Uterus (tissue), 2 donors: Measurements from ENCODE around the gene PAMR1.

Experiments used
- POLR2A ChIP-seq, 2 donors: fragments of 450-650 bp; IDR thresholded peaks; one replicate each; pipeline ENCODE4 v1.6.1; 2016; ENCODE audit warnings: antibody characterized with exemption in 2 of 2, mild to moderate bottlenecking in 1 of 2, moderate library complexity in 1 of 2
- TF ChIP-seq, protein P1 (sequence below), 4 experiments: fragments of 200-600 bp in 2 of 4; fragments of 450-650 bp in 2 of 4; sonication (generic) in 2 of 4; IDR thresholded peaks; one replicate each; pipeline ENCODE4 v1.5.1; 2016 to 2019; ENCODE audit warnings: antibody characterized with exemption in 4 of 4, mild to moderate bottlenecking in 2 of 4, moderate library complexity in 1 of 4

DNA sequence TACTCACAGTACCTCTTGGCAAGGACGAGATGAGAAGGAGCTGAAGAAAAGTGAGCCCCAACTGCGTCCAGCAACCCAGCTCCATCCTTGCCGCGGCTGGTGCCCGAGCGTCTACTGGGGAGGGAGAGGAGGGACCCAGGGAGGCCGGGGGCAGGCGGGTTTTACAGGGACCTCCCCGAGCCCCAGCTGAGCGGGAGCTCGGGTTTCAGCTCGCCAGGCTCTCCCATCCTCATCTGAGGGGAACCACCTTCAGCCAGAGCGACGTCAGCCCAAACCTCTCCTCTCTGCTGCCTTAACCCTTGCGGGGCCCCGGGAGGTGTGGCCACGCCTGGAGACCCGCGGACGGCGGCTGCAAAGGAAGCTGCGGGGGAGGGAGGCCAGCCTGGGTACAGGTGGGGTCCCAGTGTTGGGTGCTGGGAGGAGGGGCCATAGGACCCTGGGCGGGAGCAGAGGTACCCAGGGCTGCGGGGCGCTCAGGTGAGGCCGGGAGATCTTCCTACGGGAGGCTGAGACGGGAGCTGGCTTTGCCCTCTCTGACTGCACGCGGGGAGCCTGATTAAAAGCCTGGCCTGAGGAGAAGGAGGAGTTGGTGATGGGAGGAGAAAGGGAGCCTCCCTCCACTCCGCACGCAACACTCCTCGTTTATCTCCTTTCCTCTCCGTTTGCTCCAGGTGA, at the start of gene PAMR1:
- TF ChIP-seq, protein P1, sequence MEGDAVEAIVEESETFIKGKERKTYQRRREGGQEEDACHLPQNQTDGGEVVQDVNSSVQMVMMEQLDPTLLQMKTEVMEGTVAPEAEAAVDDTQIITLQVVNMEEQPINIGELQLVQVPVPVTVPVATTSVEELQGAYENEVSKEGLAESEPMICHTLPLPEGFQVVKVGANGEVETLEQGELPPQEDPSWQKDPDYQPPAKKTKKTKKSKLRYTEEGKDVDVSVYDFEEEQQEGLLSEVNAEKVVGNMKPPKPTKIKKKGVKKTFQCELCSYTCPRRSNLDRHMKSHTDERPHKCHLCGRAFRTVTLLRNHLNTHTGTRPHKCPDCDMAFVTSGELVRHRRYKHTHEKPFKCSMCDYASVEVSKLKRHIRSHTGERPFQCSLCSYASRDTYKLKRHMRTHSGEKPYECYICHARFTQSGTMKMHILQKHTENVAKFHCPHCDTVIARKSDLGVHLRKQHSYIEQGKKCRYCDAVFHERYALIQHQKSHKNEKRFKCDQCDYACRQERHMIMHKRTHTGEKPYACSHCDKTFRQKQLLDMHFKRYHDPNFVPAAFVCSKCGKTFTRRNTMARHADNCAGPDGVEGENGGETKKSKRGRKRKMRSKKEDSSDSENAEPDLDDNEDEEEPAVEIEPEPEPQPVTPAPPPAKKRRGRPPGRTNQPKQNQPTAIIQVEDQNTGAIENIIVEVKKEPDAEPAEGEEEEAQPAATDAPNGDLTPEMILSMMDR (IDR thresholded peaks at IDR 0.05): no peak
- TF ChIP-seq POLR2A (IDR thresholded peaks at IDR 0.05): peak; percentile 18 to 62
